ENCODE data around the gene MUC21.
"Not testable (repeated sequence)": the region's sequence is repeated elsewhere in the genome, so short reads cannot be mapped to it uniquely, and the experiment has no call there.

MUC21 gene

GRCh38 chr6:30963641-30964040 lies 19.9 kb upstream of the MUC21 start:
- TF ChIP-seq, protein P1, sequence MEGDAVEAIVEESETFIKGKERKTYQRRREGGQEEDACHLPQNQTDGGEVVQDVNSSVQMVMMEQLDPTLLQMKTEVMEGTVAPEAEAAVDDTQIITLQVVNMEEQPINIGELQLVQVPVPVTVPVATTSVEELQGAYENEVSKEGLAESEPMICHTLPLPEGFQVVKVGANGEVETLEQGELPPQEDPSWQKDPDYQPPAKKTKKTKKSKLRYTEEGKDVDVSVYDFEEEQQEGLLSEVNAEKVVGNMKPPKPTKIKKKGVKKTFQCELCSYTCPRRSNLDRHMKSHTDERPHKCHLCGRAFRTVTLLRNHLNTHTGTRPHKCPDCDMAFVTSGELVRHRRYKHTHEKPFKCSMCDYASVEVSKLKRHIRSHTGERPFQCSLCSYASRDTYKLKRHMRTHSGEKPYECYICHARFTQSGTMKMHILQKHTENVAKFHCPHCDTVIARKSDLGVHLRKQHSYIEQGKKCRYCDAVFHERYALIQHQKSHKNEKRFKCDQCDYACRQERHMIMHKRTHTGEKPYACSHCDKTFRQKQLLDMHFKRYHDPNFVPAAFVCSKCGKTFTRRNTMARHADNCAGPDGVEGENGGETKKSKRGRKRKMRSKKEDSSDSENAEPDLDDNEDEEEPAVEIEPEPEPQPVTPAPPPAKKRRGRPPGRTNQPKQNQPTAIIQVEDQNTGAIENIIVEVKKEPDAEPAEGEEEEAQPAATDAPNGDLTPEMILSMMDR (IDR thresholded peaks at IDR 0.05), result no peak
- peaks cover 17% of the 10 kb centered on the region for H3K4me1 Mint-ChIP-seq
- no peak for DNase-seq
- H3K4me3 Mint-ChIP-seq, result no peak overlapping the region
- no peak overlapping the region for H3K27ac Mint-ChIP-seq
- peaks cover 55% of the 10 kb centered on the region for H3K27me3 Mint-ChIP-seq (ENCODE audit: low read depth, poor library complexity)
- peaks cover 4% of the 10 kb centered on the region for H3K9me3 Mint-ChIP-seq
- no peaks in the 10 kb centered on the region for H3K36me3 Mint-ChIP-seq (ENCODE audit: low read depth)

GRCh38 chr6:30964075-30964474 lies 19.4 kb upstream of the MUC21 start:
- peaks cover 4% of the 10 kb centered on the region for H3K9me3 Mint-ChIP-seq
- no peak overlapping the region for H3K4me3 Mint-ChIP-seq
- H3K36me3 Mint-ChIP-seq (ENCODE audit: low read depth), result no peaks in the 10 kb centered on the region
- H3K27me3 Mint-ChIP-seq (ENCODE audit: low read depth, poor library complexity), result peaks cover 52% of the 10 kb centered on the region
- peaks cover 17% of the 10 kb centered on the region for H3K4me1 Mint-ChIP-seq
- H3K27ac Mint-ChIP-seq, result no peak overlapping the region
- no peak for DNase-seq
- TF ChIP-seq, protein P1 (IDR thresholded peaks at IDR 0.05), result no peak

DNA sequence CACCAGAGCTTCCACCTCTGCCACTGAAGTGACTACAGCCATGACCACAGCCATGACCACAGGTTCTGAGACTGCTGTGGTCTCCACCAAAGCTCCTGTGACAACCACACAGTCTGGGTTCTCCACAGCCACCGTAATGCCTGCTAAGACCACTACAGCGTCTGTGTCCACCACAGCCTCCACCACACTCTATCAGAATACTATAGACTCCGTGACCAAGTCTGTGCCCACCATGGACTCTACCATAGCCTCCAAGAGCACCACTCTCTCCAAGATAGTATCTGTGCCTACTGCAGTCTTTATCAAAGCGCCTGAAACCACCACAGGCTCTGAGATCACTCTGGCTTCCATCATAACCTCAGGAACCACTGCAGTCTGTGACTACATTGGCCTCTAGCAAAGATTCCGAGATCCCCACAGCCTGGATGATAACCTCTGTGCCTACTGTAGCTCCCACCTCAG lies 18.3 kb upstream of the MUC21 start:
- peaks cover 17% of the 10 kb centered on the region for H3K4me1 Mint-ChIP-seq
- no peak overlapping the region for H3K27ac Mint-ChIP-seq
- no peak overlapping the region for H3K4me3 Mint-ChIP-seq
- peaks cover 4% of the 10 kb centered on the region for H3K9me3 Mint-ChIP-seq
- TF ChIP-seq, protein P1 (IDR thresholded peaks at IDR 0.05), result no peak
- no peaks in the 10 kb centered on the region for H3K36me3 Mint-ChIP-seq (ENCODE audit: low read depth)
- DNase-seq, result no peak
- H3K27me3 Mint-ChIP-seq (ENCODE audit: low read depth, poor library complexity), result peaks cover 43% of the 10 kb centered on the region

GRCh38 chr6:30966154-30966553 lies 17.4 kb upstream of the MUC21 start:
- no peak overlapping the region for H3K27ac Mint-ChIP-seq
- TF ChIP-seq, protein P1 (IDR thresholded peaks at IDR 0.05), result no peak
- H3K4me3 Mint-ChIP-seq, result no peak overlapping the region
- no peaks in the 10 kb centered on the region for H3K36me3 Mint-ChIP-seq (ENCODE audit: low read depth)
- peaks cover 40% of the 10 kb centered on the region for H3K27me3 Mint-ChIP-seq (ENCODE audit: low read depth, poor library complexity)
- peaks cover 14% of the 10 kb centered on the region for H3K4me1 Mint-ChIP-seq
- H3K9me3 Mint-ChIP-seq, result peaks cover 4% of the 10 kb centered on the region
- DNase-seq, result no peak

DNA sequence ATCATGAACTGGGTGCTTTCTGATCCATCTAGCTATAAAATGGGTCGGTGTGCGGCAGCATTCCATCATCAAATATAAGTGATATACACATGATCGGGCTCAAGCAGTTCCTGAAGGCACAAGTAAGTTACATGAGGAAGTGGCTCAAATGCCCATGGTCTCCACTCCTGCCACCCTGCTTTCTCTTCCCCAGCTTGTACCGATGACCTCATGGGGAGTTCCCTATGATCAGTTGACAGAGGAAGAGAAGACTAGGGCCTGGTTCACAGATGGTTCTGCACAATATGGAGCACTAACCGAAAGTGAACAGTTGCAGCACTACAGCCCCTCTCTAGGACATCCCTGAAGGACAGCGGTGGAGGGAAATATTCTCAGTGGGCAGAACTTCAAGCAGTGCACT lies 14.3 kb upstream of the MUC21 start:
- H3K4me1 Mint-ChIP-seq, H3K27ac Mint-ChIP-seq: not testable (repeated sequence)

GRCh38 chr6:30970946-30971345 lies 12.6 kb upstream of the MUC21 start:
- DNase-seq, result no peak
- no peak overlapping the region for H3K4me3 Mint-ChIP-seq
- no peak overlapping the region for H3K27ac Mint-ChIP-seq
- H3K9me3 Mint-ChIP-seq, result no peaks in the 10 kb centered on the region
- TF ChIP-seq, protein P1 (IDR thresholded peaks at IDR 0.05), result no peak
- H3K27me3 Mint-ChIP-seq (ENCODE audit: low read depth, poor library complexity), result peaks cover 17% of the 10 kb centered on the region
- H3K36me3 Mint-ChIP-seq (ENCODE audit: low read depth), result no peaks in the 10 kb centered on the region
- no peaks in the 10 kb centered on the region for H3K4me1 Mint-ChIP-seq

More for the DNA sequence above, 14.3 kb upstream of the MUC21 start:
- peaks cover 31% of the 10 kb centered on the region for H3K27me3 Mint-ChIP-seq (ENCODE audit: low read depth, poor library complexity)
- DNase-seq; H3K9me3 Mint-ChIP-seq; H3K36me3 Mint-ChIP-seq (ENCODE audit: low read depth); H3K4me3 Mint-ChIP-seq: not testable (repeated sequence)

Measured in nephron progenitor cell (in vitro differentiated cells).